GM23338 (cell line): ENCODE data around the gene NARS2. TPM values are rescaled to one million over a fixed set of nuclear protein-coding genes. Genes with fewer than 3 reads are reported as not detected.

Source experiments
- ATAC-seq: fragments of 200-7000 bp; cut with Tn5 transposase; 3 replicates; pipeline ENCODE4 v1.9.1; 2020
- DNase-seq: peaks from one replicate; pipeline ENCODE4 v3.0.0-alpha.2; 2015; ENCODE audit warnings: low spot score
- H2AFZ ChIP-seq: fragments of 200-600 bp; sonication (generic); 2 replicates; pipeline ENCODE4 v1.8.0; 2016; ENCODE audit warnings: antibody characterized with exemption, mild to moderate bottlenecking, moderate library complexity
- H3F3A ChIP-seq: fragments of 200-600 bp; sonication (generic); replicated peaks from 2 replicates; pipeline ENCODE4 v1.8.0; 2017; ENCODE audit warnings: antibody characterized with exemption, mixed run types, low read depth
- H3K27ac ChIP-seq: fragments of 200-600 bp; sonication (generic); 2 replicates; pipeline ENCODE4 v1.6.1; 2016; ENCODE audit warnings: low read depth
- H3K27me3 ChIP-seq: fragments of 200-600 bp; sonication (generic); 2 replicates; pipeline ENCODE4 v1.8.0; 2016; ENCODE audit warnings: mild to moderate bottlenecking, mixed run types, moderate library complexity; ENCODE audit not compliant: insufficient read depth
- H3K36me3 ChIP-seq: fragments of 200-600 bp; sonication (generic); 2 replicates; pipeline ENCODE4 v1.8.0; 2016; ENCODE audit warnings: mild to moderate bottlenecking; ENCODE audit not compliant: insufficient read depth
- H3K4me1 ChIP-seq: fragments of 200-600 bp; sonication (generic); 2 replicates; pipeline ENCODE4 v1.8.0; 2016; ENCODE audit warnings: mild to moderate bottlenecking, moderate library complexity; ENCODE audit not compliant: insufficient read depth
- H3K4me2 ChIP-seq: fragments of 200-600 bp; sonication (generic); 2 replicates; pipeline ENCODE4 v1.7.1; 2017; ENCODE audit warnings: mixed run types
- H3K4me3 ChIP-seq: fragments of 200-600 bp; sonication (generic); 2 replicates; pipeline ENCODE4 v1.6.1; 2016; ENCODE audit warnings: mixed run types
- H3K79me2 ChIP-seq: fragments of 200-600 bp; sonication (generic); replicated peaks from 2 replicates; pipeline ENCODE4 v1.8.0; 2017; ENCODE audit warnings: mild to moderate bottlenecking; ENCODE audit not compliant: insufficient read depth
- H3K9me2 ChIP-seq: fragments of 200-600 bp; sonication (generic); 2 replicates; pipeline ENCODE4 v1.8.0; 2017; ENCODE audit not compliant: insufficient read depth
- H4K20me1 ChIP-seq: fragments of 200-600 bp; sonication (generic); replicated peaks from 2 replicates; pipeline ENCODE4 v1.8.0; 2017; ENCODE audit warnings: mild to moderate bottlenecking; ENCODE audit not compliant: insufficient read depth
- H3K27ac Mint-ChIP-seq: 2 replicates; pipeline ENCODE4 v1.8.0; 2020; ENCODE audit warnings: inconsistent platforms, mild to moderate bottlenecking, moderate library complexity, mixed read lengths
- H3K27me3 Mint-ChIP-seq: 3 replicates; pipeline ENCODE4 v1.8.0; 2022; ENCODE audit warnings: low read depth, mild to moderate bottlenecking, moderate library complexity, mixed read lengths, inconsistent platforms; ENCODE audit not compliant: insufficient read depth, poor library complexity
- H3K36me3 Mint-ChIP-seq: 3 replicates; pipeline ENCODE4 v1.8.0; 2021; ENCODE audit warnings: low read depth, mild to moderate bottlenecking, inconsistent platforms, moderate library complexity, mixed read lengths
- H3K4me1 Mint-ChIP-seq: 3 replicates; pipeline ENCODE4 v1.8.0; 2020; ENCODE audit warnings: mild to moderate bottlenecking, inconsistent platforms, mixed read lengths
- H3K4me3 Mint-ChIP-seq: 3 replicates; pipeline ENCODE4 v1.8.0; 2021; ENCODE audit warnings: moderate library complexity, mild to moderate bottlenecking, inconsistent platforms, mixed read lengths
- H3K9me3 Mint-ChIP-seq: 3 replicates; pipeline ENCODE4 v1.8.0; 2020; ENCODE audit warnings: moderate library complexity, mild to moderate bottlenecking, inconsistent platforms, mixed read lengths
- CREB1 ChIP-seq: fragments of 250-450 bp; sonication (Bioruptor Pico); IDR thresholded peaks from 2 replicates; pipeline ENCODE4 v1.5.0; 2020; ENCODE audit warnings: low read depth, mild to moderate bottlenecking, moderate library complexity
- CTCF ChIP-seq, 2 experiments: fragments of 200-600 bp in 1 of 2; sonication (generic) in 1 of 2; conservative IDR thresholded peaks; 2 replicates each; pipeline versions ENCODE4 v1.5.1 to v1.6.1; 2016 to 2017; ENCODE audit warnings: antibody characterized with exemption in 2 of 2, low read depth in 2 of 2, mild to moderate bottlenecking in 2 of 2, moderate library complexity in 1 of 2
- ETS1 ChIP-seq: IDR thresholded peaks from 2 replicates; pipeline ENCODE4 v1.6.1; 2016; ENCODE audit warnings: antibody characterized with exemption
- EZH2 ChIP-seq: fragments of 200-600 bp; sonication (generic); IDR thresholded peaks from one replicate; pipeline ENCODE4 v1.8.0; 2017; ENCODE audit warnings: antibody characterized with exemption, mild to moderate bottlenecking, low read depth; ENCODE audit not compliant: unreplicated experiment
- EZH2phosphoT487 ChIP-seq: fragments of 200-600 bp; sonication (generic); IDR thresholded peaks from one replicate; pipeline ENCODE4 v1.8.1; 2018; ENCODE audit warnings: antibody characterized with exemption; ENCODE audit not compliant: unreplicated experiment
- JUNB ChIP-seq: IDR thresholded peaks from one replicate; pipeline ENCODE4 v1.6.1; 2016; ENCODE audit warnings: antibody characterized with exemption; ENCODE audit not compliant: unreplicated experiment
- NANOG ChIP-seq: IDR thresholded peaks from 2 replicates; pipeline ENCODE4 v1.6.1; 2016; ENCODE audit warnings: antibody characterized with exemption, borderline replicate concordance
- POLR2AphosphoS5 ChIP-seq: IDR thresholded peaks from 2 replicates; pipeline ENCODE4 v1.6.1; 2016; ENCODE audit warnings: antibody characterized with exemption, low read depth
- STAT1 ChIP-seq: IDR thresholded peaks from one replicate; pipeline ENCODE4 v1.6.1; 2016; ENCODE audit warnings: antibody characterized with exemption; ENCODE audit not compliant: unreplicated experiment
- ZNF114 ChIP-seq: fragments of 250-450 bp; sonication (Bioruptor Pico); IDR thresholded peaks from 2 replicates; pipeline ENCODE4 v1.5.0; 2020; ENCODE audit warnings: mild to moderate bottlenecking, moderate library complexity
- ZNF331 ChIP-seq: fragments of 250-450 bp; sonication (Bioruptor Pico); IDR thresholded peaks from 2 replicates; pipeline ENCODE4 v1.5.0; 2020; ENCODE audit warnings: low read depth, mild to moderate bottlenecking, moderate library complexity
- polyA plus RNA-seq: library from polyadenylated mRNA; unstranded; fragments of >200 nt; fragmentation: Nextera tagmentation; extraction: Ambion mirVana; gene quantifications from 2 replicates; pipeline ENCODE4 v1.2.1, GENCODE V29; 2016
- total RNA-seq: library from RNA; depleted of rRNA; stranded (reverse); fragments of >200 nt; shearing (Covaris generic); gene quantifications from 2 replicates; pipeline ENCODE4 v1.2.3, GENCODE V29; 2014
- TF ChIP-seq, protein P1 (sequence below): IDR thresholded peaks from one replicate; pipeline ENCODE4 v1.6.1; 2018; ENCODE audit warnings: antibody characterized with exemption; ENCODE audit not compliant: unreplicated experiment
- TF ChIP-seq, protein P2 (sequence below): fragments of 250-450 bp; sonication (Bioruptor Pico); IDR thresholded peaks from 2 replicates; pipeline ENCODE4 v1.5.0; 2020; ENCODE audit warnings: mild to moderate bottlenecking, moderate library complexity

The NARS2 gene
- total and polyA plus RNA-seq, 2 experiments from 2014 or later, result 45.7 to 62.0 TPM

DNA sequence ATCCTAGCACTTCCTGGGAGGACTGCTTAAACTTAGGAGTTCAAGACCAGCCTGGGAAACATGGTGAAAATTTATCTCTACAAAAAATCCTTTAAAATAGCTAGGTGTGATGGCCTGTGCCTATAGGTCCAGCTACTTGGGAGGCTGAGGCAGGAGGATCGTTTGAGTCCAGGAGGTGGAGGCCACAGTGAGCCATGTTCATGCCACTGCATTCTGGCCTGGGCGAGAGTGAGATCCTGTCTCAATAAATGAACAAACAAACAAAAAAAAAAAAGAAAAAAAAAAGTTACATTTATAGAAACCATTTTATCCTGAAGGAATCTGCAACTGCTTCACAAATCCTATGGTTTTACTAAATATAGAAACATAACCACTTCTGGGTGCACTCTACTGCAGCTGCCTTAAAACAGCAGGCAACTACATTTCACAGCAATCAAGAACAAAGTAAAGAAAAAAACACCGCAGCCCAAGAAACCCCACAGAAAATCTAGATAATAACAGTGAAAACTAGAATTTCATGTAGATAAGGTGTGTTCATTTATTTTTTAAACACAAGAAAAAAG lies 81.2 kb downstream of the NARS2 start:
- Histone ChIP-seq H3K4me3 (no peak overlapping the region), H3F3A (no peaks in the 10 kb centered on the region), H3K27me3 (no peaks in the 10 kb centered on the region), H3K4me1 (no peaks in the 10 kb centered on the region), H3K36me3 (no peaks in the 10 kb centered on the region), H4K20me1 (no peaks in the 10 kb centered on the region; the same call in 1 of the 2 replicates), H3K27ac (no peak overlapping the region), H3K79me2 (peaks cover 3% of the 10 kb centered on the region; the same call in 1 of the 2 replicates), H2AFZ (no peak overlapping the region), H3K4me2 (no peak overlapping the region), H3K9me2 (no peaks in the 10 kb centered on the region)
- no peaks in the 10 kb centered on the region for H3K27me3 Mint-ChIP-seq
- no peak for DNase-seq
- no peak overlapping the region for H3K27ac Mint-ChIP-seq
- no peaks in the 10 kb centered on the region for H3K9me3 Mint-ChIP-seq
- no peak for TF ChIP-seq STAT1
- TF ChIP-seq POLR2AphosphoS5, result no peak
- TF ChIP-seq, protein P1, sequence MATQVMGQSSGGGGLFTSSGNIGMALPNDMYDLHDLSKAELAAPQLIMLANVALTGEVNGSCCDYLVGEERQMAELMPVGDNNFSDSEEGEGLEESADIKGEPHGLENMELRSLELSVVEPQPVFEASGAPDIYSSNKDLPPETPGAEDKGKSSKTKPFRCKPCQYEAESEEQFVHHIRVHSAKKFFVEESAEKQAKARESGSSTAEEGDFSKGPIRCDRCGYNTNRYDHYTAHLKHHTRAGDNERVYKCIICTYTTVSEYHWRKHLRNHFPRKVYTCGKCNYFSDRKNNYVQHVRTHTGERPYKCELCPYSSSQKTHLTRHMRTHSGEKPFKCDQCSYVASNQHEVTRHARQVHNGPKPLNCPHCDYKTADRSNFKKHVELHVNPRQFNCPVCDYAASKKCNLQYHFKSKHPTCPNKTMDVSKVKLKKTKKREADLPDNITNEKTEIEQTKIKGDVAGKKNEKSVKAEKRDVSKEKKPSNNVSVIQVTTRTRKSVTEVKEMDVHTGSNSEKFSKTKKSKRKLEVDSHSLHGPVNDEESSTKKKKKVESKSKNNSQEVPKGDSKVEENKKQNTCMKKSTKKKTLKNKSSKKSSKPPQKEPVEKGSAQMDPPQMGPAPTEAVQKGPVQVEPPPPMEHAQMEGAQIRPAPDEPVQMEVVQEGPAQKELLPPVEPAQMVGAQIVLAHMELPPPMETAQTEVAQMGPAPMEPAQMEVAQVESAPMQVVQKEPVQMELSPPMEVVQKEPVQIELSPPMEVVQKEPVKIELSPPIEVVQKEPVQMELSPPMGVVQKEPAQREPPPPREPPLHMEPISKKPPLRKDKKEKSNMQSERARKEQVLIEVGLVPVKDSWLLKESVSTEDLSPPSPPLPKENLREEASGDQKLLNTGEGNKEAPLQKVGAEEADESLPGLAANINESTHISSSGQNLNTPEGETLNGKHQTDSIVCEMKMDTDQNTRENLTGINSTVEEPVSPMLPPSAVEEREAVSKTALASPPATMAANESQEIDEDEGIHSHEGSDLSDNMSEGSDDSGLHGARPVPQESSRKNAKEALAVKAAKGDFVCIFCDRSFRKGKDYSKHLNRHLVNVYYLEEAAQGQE, result no peak
- TF ChIP-seq, protein P2, sequence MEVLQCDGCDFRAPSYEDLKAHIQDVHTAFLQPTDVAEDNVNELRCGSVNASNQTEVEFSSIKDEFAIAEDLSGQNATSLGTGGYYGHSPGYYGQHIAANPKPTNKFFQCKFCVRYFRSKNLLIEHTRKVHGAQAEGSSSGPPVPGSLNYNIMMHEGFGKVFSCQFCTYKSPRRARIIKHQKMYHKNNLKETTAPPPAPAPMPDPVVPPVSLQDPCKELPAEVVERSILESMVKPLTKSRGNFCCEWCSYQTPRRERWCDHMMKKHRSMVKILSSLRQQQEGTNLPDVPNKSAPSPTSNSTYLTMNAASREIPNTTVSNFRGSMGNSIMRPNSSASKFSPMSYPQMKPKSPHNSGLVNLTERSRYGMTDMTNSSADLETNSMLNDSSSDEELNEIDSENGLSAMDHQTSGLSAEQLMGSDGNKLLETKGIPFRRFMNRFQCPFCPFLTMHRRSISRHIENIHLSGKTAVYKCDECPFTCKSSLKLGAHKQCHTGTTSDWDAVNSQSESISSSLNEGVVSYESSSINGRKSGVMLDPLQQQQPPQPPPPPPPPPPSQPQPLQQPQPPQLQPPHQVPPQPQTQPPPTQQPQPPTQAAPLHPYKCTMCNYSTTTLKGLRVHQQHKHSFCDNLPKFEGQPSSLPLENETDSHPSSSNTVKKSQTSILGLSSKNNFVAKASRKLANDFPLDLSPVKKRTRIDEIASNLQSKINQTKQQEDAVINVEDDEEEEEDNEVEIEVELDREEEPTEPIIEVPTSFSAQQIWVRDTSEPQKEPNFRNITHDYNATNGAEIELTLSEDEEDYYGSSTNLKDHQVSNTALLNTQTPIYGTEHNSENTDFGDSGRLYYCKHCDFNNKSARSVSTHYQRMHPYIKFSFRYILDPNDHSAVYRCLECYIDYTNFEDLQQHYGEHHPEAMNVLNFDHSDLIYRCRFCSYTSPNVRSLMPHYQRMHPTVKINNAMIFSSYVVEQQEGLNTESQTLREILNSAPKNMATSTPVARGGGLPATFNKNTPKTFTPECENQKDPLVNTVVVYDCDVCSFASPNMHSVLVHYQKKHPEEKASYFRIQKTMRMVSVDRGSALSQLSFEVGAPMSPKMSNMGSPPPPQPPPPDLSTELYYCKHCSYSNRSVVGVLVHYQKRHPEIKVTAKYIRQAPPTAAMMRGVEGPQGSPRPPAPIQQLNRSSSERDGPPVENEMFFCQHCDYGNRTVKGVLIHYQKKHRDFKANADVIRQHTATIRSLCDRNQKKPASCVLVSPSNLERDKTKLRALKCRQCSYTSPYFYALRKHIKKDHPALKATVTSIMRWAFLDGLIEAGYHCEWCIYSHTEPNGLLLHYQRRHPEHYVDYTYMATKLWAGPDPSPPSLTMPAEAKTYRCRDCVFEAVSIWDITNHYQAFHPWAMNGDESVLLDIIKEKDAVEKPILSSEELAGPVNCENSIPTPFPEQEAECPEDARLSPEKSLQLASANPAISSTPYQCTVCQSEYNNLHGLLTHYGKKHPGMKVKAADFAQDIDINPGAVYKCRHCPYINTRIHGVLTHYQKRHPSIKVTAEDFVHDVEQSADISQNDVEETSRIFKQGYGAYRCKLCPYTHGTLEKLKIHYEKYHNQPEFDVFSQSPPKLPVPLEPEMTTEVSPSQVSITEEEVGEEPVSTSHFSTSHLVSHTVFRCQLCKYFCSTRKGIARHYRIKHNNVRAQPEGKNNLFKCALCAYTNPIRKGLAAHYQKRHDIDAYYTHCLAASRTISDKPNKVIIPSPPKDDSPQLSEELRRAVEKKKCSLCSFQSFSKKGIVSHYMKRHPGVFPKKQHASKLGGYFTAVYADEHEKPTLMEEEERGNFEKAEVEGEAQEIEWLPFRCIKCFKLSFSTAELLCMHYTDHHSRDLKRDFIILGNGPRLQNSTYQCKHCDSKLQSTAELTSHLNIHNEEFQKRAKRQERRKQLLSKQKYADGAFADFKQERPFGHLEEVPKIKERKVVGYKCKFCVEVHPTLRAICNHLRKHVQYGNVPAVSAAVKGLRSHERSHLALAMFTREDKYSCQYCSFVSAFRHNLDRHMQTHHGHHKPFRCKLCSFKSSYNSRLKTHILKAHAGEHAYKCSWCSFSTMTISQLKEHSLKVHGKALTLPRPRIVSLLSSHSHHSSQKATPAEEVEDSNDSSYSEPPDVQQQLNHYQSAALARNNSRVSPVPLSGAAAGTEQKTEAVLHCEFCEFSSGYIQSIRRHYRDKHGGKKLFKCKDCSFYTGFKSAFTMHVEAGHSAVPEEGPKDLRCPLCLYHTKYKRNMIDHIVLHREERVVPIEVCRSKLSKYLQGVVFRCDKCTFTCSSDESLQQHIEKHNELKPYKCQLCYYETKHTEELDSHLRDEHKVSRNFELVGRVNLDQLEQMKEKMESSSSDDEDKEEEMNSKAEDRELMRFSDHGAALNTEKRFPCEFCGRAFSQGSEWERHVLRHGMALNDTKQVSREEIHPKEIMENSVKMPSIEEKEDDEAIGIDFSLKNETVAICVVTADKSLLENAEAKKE, result no peak
- TF ChIP-seq ETS1, result no peak
- no peak for TF ChIP-seq CTCF (conservative IDR thresholded peaks at IDR 0.05; ENCODE audit: low read depth in 2 of 2)
- TF ChIP-seq EZH2phosphoT487, result no peak
- TF ChIP-seq EZH2, result no peak
- no peak for TF ChIP-seq ZNF114
- no peak for TF ChIP-seq JUNB
- no peak for TF ChIP-seq CREB1 (CRISPR knock-in tag)
- no peak for TF ChIP-seq NANOG
- TF ChIP-seq ZNF331 (CRISPR knock-in tag), result no peak
- no peak for ATAC-seq
- no peaks in the 10 kb centered on the region for H3K36me3 Mint-ChIP-seq
- H3K4me3 Mint-ChIP-seq, result no peak overlapping the region
- H3K4me1 Mint-ChIP-seq, result peaks cover 6% of the 10 kb centered on the region; the same call in 1 of the 3 replicates
